Keratinocyte (primary cell): ENCODE measurements around the gene ZNF780B.

Source experiments
- CTCF ChIP-seq, 3 experiments: IDR thresholded peaks in 1 of 3; conservative IDR thresholded peaks in 1 of 3; optimal IDR thresholded peaks in 1 of 3; 2 replicates in 2 of 3; 3 replicates in 1 of 3; pipeline versions ENCODE3 to v1.5.1; 2011; ENCODE audit warnings: low read length in 3 of 3, mild to moderate bottlenecking in 3 of 3, moderate library complexity in 2 of 3, control low read depth in 1 of 3, inconsistent platforms in 1 of 3; ENCODE audit not compliant: insufficient read depth in 2 of 3; ENCODE audit errors: extremely low read depth in 1 of 3
- EZH2 ChIP-seq: IDR thresholded peaks from one replicate; pipeline ENCODE4 v1.6.1; 2012; ENCODE audit warnings: inconsistent platforms, mild to moderate bottlenecking, low read length, moderate library complexity

- TF ChIP-seq CTCF (optimal IDR thresholded peaks at IDR 0.05 in 1 of 3, IDR thresholded peaks at IDR 0.05 in 1 of 3, conservative IDR thresholded peaks at IDR 0.05 in 1 of 3; ENCODE audit: extremely low read depth in 1 of 3, insufficient read depth in 2 of 3, low read length in 3 of 3), result no peak
- no peak for TF ChIP-seq EZH2
Measured at GRCh38 chr19:40081411-40081810, 25.4 kb upstream of the ZNF780B start.
